Measurements from ENCODE around the gene HVCN1. TPM values are rescaled to one million over a fixed set of nuclear protein-coding genes. Genes with fewer than 3 reads are reported as not detected.

The HVCN1 gene
- total RNA-seq, 1 experiment from 2014 or later = 52.0 TPM

- no peak for DNase-seq (ENCODE audit: extremely low read depth, low read depth)
Observed at GRCh38 chr12:110619534-110619953, 69.4 kb downstream of the HVCN1 start.

- DNase-seq (ENCODE audit: extremely low read depth, low read depth) = no peak
Observed at GRCh38 chr12:110616471-110617115, 72.3 kb downstream of the HVCN1 start.

GRCh38 chr12:110615171-110615570 is 73.7 kb downstream of the HVCN1 start:
- no peak for DNase-seq (ENCODE audit: extremely low read depth, low read depth)

- peak; percentile 92 for DNase-seq (ENCODE audit: extremely low read depth, low read depth)
Observed at GRCh38 chr12:110613771-110614684, 74.9 kb downstream of the HVCN1 start, which contains the start of gene TCTN1. Gene TCTN1, plus strand, starts transcription at chr12:110614129. Its CDS starts 54 bp downstream, at chr12:110614183.

GRCh38 chr12:110613071-110613770 is 75.7 kb downstream of the HVCN1 start:
- no peak for DNase-seq (ENCODE audit: extremely low read depth, low read depth)

DNA sequence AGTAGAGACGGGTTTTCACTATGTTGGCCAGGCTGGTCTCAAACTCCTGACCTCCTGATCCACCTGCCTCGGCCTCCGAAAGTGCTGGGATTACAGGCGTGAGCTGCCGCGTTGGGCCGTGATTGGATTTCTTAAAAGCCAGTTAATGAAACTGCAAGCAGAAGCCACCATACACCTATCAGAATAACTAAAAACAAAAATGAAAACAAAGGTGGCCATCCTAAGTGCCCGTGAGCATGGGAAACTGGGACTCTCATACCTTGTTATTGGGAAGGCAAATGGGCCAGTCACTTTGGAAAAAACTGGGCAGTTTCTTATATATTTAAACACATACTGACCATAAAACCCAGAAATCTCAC is 82.7 kb downstream of the HVCN1 start:
- no peak for DNase-seq (ENCODE audit: extremely low read depth, low read depth)

DNA sequence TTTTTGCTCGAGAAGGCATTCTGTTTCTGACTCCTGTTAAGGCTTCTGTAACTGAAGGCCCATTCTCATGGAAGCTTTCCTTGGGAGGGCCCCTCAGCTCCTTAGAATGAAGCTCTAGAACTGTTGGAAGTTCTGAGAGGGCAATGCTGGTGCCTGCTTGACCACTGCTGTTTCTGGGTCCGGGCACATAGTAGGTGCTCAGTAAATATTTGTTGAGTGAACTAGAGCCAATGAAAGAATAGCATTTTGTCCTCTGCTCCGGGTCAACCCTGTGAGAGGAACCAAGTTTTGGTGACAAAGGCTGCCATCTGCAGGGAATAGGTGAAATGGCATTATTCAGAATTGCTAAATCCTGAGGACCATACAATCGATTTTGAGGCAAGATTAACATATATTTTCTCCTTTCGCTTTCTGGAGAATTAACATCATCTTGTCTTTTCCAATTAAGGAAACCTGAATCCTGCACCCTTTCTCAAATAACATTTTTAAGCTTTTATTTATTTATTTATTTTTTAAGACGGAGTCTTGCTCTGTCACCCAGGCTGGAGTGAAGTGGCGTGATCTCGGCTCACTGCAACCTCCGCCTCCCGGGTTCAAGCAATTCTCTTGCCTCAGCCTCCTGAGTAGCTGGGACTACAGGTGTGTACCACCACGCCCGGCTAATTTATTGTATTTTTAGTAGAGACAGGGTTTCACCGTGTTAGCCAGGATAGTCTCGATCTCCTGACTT is 86.7 kb downstream of the HVCN1 start:
- DNase-seq (ENCODE audit: extremely low read depth, low read depth) = peak; percentile 60

DNA sequence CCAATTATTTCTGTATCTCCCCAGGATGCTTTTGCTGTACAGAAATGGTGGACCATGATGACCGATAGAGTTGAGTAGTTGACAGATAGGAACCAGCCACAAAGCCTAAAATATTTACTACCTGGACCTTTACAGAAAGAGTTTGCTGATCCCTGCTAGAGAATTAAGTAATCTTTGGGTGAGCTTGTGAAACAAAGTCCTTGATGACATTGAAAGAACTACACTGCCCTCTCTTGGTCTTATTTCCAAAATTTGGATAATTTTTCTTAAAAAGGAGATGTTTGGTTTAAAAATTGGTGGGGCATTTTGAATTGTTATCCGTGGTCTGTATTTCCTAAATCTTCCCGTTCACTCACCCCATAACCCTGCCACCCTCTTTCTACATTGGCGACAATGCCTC is 88.7 kb downstream of the HVCN1 start:
- peak; percentile 47 for DNase-seq (ENCODE audit: extremely low read depth, low read depth)

GRCh38 chr12:110599334-110599733 is 89.6 kb downstream of the HVCN1 start:
- DNase-seq (ENCODE audit: extremely low read depth, low read depth) = no peak

Small RNAs within 50 kb of the gene (small RNA-seq; reads per million reads assigned to genes)
- 0 reads per million in 2 experiments for gene RN7SL387P

Other genes starting within 250 kb of the HVCN1 start
- 197 and 222 TPM in 2 replicates for gene ARPC3, start 238.8 kb downstream of the HVCN1 start, total RNA-seq (2014; rRNA removed; shearing (Covaris generic))
- 44.0 and 44.8 TPM in 2 replicates for gene GPN3, start 220.9 kb downstream of the HVCN1 start, total RNA-seq (2014; rRNA removed; shearing (Covaris generic))
- 46.4 and 48.1 TPM in 2 replicates for gene FAM216A, start 220.3 kb downstream of the HVCN1 start, total RNA-seq (2014; rRNA removed; shearing (Covaris generic))
- 74.1 and 87.8 TPM in 2 replicates for gene VPS29, start 187.0 kb downstream of the HVCN1 start, total RNA-seq (2014; rRNA removed; shearing (Covaris generic))
- gene RAD9B, start 186.8 kb downstream of the HVCN1 start, total RNA-seq (2014; rRNA removed; shearing (Covaris generic)) = 0.12 and 0.43 TPM in 2 replicates
- gene PPTC7, start 105.8 kb downstream of the HVCN1 start, total RNA-seq (2014; rRNA removed; shearing (Covaris generic)) = 12.7 and 13.6 TPM in 2 replicates
- gene TCTN1, start 75.0 kb downstream of the HVCN1 start, total RNA-seq (2014; rRNA removed; shearing (Covaris generic)) = 38.8 and 42.6 TPM in 2 replicates
- gene PPP1CC, start 53.8 kb upstream of the HVCN1 start, total RNA-seq (2014; rRNA removed; shearing (Covaris generic)) = 230 and 249 TPM in 2 replicates
- not detected in 2 replicates for gene CCDC63, start 157.9 kb upstream of the HVCN1 start, total RNA-seq (2014; rRNA removed; shearing (Covaris generic))
- not detected in 2 replicates for gene MYL2, start 231.5 kb upstream of the HVCN1 start, total RNA-seq (2014; rRNA removed; shearing (Covaris generic))

Data from NCI-H460 (cell line).